PC-9 (cell line): ENCODE data around the gene EFNA2.

ENCODE experiments used
- EZH2 ChIP-seq: fragments of 200-600 bp; sonication (generic); IDR thresholded peaks from 2 replicates; pipeline ENCODE4 v1.8.0; 2017; ENCODE audit warnings: antibody characterized with exemption, low read depth
- TF ChIP-seq, protein P1 (sequence below): fragments of 200-600 bp; sonication (generic); conservative IDR thresholded peaks from 2 replicates; pipeline ENCODE4 v1.6.1; 2017; ENCODE audit warnings: mixed run types, antibody characterized with exemption, mild to moderate bottlenecking, moderate library complexity

DNA sequence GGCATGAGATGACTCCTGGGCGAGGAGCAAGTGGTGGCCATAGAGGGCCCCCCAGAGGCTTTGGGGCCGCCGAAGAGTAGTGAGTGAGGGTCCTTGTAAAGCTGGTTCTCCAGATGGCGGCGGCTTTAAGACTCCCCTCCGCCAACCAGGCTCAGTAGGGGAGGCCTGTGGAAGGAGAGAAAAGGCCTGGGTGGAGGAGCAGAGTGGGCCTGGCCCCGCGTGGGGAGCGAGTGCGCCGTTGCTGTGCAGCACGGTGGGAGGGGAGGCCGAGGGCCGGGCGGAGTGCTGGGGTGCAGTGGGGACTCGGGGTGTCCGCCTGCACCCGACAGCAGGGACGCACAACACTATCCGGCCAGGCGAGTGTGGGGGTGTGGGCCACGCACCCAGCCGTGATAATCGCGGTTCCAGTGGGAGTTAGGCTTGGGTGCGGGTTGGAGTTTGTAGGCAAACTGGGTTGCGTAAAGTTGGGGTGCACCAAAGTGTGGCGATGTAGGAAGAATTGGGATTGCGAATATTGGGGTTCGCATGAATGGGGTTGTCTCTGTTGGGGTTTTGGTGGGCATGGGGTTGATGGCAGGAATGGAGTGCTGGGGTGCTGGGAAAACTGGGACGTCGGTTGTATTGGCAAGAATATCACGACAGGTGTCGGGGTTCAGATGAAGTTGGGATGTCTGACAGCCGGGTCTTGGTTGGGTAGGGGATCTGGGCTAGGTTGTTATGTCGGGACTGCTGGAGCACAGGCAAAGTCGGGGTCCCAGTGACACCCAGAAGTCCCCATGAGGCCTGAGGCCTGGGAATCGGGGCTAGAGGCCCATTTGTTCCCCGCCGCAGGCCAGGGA lies 17.2 kb upstream of the EFNA2 start:
- TF ChIP-seq, protein P1, sequence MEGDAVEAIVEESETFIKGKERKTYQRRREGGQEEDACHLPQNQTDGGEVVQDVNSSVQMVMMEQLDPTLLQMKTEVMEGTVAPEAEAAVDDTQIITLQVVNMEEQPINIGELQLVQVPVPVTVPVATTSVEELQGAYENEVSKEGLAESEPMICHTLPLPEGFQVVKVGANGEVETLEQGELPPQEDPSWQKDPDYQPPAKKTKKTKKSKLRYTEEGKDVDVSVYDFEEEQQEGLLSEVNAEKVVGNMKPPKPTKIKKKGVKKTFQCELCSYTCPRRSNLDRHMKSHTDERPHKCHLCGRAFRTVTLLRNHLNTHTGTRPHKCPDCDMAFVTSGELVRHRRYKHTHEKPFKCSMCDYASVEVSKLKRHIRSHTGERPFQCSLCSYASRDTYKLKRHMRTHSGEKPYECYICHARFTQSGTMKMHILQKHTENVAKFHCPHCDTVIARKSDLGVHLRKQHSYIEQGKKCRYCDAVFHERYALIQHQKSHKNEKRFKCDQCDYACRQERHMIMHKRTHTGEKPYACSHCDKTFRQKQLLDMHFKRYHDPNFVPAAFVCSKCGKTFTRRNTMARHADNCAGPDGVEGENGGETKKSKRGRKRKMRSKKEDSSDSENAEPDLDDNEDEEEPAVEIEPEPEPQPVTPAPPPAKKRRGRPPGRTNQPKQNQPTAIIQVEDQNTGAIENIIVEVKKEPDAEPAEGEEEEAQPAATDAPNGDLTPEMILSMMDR: no peak
- TF ChIP-seq EZH2: no peak
